Thoracic aorta (tissue), 2 donors: ENCODE results near the gene CBX1. TPM values are rescaled to one million over a fixed set of nuclear protein-coding genes. Genes with fewer than 3 reads are reported as not detected.
A peak's percentile ranks its signal among the peaks of the same experiment; 100 is the strongest.

Experiments used
- ATAC-seq: fragments of 150-250 bp; one replicate; pipeline ENCODE4 v1.8.0; 2017; ENCODE audit warnings: low read depth; ENCODE audit not compliant: insufficient number of reproducible peaks, low FRiP score
- DNase-seq: peaks from one replicate; pipeline ENCODE4 v3.0.0-alpha.2; 2020; ENCODE audit warnings: low spot score
- H3K27ac ChIP-seq, 2 donors: fragments of 200-600 bp; sonication (generic); 1 replicate in 1 of 2; 2 replicates in 1 of 2; pipeline ENCODE4 v1.5.1; 2016; ENCODE audit warnings: mild to moderate bottlenecking in 2 of 2, moderate library complexity in 2 of 2
- H3K27me3 ChIP-seq: fragments of 200-600 bp; sonication (generic); replicated peaks from 2 replicates; pipeline ENCODE4 v1.6.0; 2016; ENCODE audit warnings: mild to moderate bottlenecking; ENCODE audit not compliant: insufficient read depth
- H3K36me3 ChIP-seq: fragments of 200-600 bp; sonication (generic); one replicate; pipeline ENCODE4 v1.5.1; 2016
- H3K4me1 ChIP-seq, 2 donors: fragments of 200-600 bp; sonication (generic); 1 replicate in 1 of 2; 2 replicates in 1 of 2; pipeline versions ENCODE4 v1.5.1 to v1.6.0; 2016; ENCODE audit warnings: low read depth in 2 of 2, mild to moderate bottlenecking in 1 of 2; ENCODE audit not compliant: control insufficient read depth in 1 of 2
- H3K4me3 ChIP-seq: fragments of 200-600 bp; sonication (generic); 2 replicates; pipeline ENCODE4 v1.5.1; 2016; ENCODE audit warnings: mild to moderate bottlenecking
- H3K9me3 ChIP-seq: fragments of 200-600 bp; sonication (generic); 2 replicates; pipeline ENCODE4 v1.5.1; 2016
- total RNA-seq, 2 donors: library from RNA; depleted of rRNA; stranded (reverse); fragments of >200 nt; gene quantifications; one replicate each; pipeline versions ENCODE4 v1.1.0 to v1.2.3, GENCODE V29; 2016
- TF ChIP-seq, protein P1 (sequence below): fragments of 200-600 bp; sonication (generic); IDR thresholded peaks from one replicate; pipeline ENCODE4 v1.5.1; 2019; ENCODE audit warnings: antibody characterized with exemption

The CBX1 gene
- total RNA-seq, 2 donors from 2014 or later: 35.7 to 36.1 TPM

DNA sequence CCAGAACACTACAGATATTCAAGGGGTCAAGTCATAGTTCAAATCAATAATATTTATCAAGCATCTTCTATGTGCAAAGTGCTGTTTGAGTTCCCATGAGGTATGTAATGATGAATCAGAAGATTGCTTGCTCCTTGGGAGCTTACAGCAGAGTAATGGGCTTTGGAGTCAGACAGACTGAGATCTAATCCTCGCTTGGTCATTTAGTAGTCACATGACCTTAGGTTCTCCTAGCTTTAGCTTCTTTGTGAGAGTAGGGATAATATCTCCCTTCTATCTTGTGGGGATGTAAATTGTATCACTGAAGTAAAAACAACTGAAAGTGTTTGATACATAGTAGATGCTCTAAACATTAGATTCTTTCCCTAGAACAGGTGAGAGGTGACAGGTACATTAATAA, 36.4 kb upstream of the CBX1 start:
- Histone ChIP-seq H3K27me3 (no peaks in the 10 kb centered on the region), H3K9me3 (no peaks in the 10 kb centered on the region), H3K4me1 (no peaks in the 10 kb centered on the region), H3K4me3 (no peak overlapping the region), H3K27ac (no peak overlapping the region), H3K36me3 (no peaks in the 10 kb centered on the region)
- no peak for ATAC-seq
- TF ChIP-seq, protein P1, sequence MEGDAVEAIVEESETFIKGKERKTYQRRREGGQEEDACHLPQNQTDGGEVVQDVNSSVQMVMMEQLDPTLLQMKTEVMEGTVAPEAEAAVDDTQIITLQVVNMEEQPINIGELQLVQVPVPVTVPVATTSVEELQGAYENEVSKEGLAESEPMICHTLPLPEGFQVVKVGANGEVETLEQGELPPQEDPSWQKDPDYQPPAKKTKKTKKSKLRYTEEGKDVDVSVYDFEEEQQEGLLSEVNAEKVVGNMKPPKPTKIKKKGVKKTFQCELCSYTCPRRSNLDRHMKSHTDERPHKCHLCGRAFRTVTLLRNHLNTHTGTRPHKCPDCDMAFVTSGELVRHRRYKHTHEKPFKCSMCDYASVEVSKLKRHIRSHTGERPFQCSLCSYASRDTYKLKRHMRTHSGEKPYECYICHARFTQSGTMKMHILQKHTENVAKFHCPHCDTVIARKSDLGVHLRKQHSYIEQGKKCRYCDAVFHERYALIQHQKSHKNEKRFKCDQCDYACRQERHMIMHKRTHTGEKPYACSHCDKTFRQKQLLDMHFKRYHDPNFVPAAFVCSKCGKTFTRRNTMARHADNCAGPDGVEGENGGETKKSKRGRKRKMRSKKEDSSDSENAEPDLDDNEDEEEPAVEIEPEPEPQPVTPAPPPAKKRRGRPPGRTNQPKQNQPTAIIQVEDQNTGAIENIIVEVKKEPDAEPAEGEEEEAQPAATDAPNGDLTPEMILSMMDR: no peak
- DNase-seq: no peak

DNA sequence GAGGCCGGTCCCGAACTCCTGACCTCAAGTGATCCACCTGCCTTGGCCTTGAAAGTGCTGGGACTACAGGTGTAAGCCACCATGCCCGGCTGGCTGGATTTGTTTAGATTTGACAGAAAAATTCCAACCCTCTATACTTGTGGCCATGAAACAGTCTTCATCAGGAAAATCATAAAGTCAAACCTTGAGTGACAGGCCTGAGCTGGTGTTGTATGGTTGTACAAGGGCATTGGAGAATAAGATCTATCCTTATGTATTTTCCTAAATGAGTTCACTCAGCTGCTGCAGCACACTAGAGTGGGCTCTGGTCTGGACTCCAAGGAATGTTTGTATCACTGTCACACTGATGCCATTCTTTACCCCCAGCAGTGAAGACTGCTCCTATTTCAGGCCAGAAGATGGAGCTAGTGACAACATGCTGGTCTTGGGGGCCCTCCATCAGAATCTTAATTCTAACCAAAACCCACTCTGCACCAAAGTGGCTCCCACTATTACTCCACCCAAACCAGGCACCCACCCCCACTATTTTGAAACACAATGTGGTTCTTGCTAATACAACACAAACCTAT, 33.7 kb upstream of the CBX1 start:
- ATAC-seq (no peak), DNase-seq (no peak)
- Histone ChIP-seq H3K4me3 (no peak overlapping the region), H3K4me1 (no peaks in the 10 kb centered on the region), H3K9me3 (no peaks in the 10 kb centered on the region), H3K27me3 (no peaks in the 10 kb centered on the region), H3K27ac (no peak overlapping the region), H3K36me3 (no peaks in the 10 kb centered on the region)
- TF ChIP-seq, protein P1: no peak

DNA sequence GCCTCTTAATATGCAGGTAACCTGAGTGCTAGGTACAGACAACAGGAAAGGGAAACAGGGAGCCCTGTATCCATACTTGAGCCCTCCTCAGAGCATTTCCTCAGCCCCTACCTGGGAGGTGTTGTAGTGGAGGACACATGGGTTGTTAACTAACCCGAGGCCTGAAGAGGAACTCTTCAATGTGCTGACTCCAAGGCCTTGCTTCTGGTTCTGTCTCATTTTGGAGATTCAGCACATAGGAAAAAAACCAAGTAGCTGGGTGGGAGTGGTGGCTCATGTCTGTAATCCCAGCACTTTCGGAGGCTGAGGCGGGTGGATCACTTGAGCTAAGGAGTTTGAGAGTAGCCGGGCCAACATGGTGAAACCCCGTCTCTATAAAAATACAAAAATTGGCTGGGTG, 31.1 kb upstream of the CBX1 start:
- H3K27me3 ChIP-seq: no peaks in the 10 kb centered on the region
- no peaks in the 10 kb centered on the region for H3K36me3 ChIP-seq
- no peak overlapping the region for H3K27ac ChIP-seq
- ATAC-seq: no peak
- no peaks in the 10 kb centered on the region for H3K9me3 ChIP-seq
- TF ChIP-seq, protein P1: no peak
- no peaks in the 10 kb centered on the region for H3K4me1 ChIP-seq
- no peak for DNase-seq
- no peak overlapping the region for H3K4me3 ChIP-seq

DNA sequence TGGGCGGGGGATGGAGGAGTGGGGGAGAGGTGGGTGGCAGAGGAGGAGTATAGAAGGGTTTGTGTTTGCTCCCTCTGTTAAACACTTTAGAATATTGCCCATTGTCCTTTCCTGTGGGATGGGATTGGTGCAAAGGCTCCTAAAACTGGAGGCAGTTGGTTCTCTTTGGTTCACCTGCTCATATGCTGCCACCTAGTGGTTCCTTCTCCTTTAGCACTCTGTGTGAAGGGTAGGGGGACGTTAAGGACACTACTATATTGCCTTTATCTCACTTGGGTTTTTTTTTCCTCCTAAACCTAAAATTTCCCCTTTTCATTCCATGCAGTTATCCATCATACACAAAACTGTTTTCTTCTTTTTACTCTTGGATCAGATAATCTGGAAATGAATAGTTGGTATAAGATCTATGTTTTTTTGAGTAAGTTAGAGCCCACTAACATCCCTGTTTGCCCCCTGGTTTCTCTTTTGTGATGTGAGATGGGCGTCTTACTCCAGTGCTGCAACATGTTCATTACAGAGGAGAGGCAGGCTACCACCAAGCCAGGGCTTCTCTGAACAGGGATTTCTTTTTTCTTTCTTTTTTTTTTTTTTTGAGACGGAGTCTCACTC, 30.0 kb upstream of the CBX1 start:
- no peak overlapping the region for H3K4me3 ChIP-seq
- H3K27ac ChIP-seq: no peak overlapping the region
- H3K4me1 ChIP-seq: no peaks in the 10 kb centered on the region
- TF ChIP-seq, protein P1: peak; percentile 84
- H3K9me3 ChIP-seq: no peaks in the 10 kb centered on the region
- ATAC-seq: no peak
- DNase-seq: peak; percentile 15
- no peaks in the 10 kb centered on the region for H3K36me3 ChIP-seq
- no peaks in the 10 kb centered on the region for H3K27me3 ChIP-seq

DNA sequence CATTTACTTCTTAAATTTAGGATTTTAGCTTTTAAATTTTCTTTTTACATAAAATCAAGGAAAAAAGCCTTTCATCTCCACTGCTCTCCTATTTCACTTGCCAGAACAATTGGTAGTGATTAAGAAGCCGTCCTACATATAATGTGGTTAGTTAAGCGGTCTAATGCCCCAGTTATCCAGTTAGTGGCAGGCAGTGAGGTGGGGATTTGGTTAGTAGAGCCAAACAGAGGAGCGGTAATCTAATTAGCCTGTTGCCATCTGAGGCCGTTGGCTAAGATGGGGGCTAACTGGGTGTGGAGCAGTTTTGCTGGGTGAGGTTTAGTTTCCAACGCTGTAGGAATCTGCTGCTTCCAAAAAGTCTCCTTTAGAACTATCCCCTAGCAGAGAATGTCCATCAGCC, 28.7 kb upstream of the CBX1 start:
- Histone ChIP-seq H3K27ac (no peak overlapping the region), H3K4me1 (no peaks in the 10 kb centered on the region), H3K4me3 (no peak overlapping the region), H3K36me3 (no peaks in the 10 kb centered on the region), H3K27me3 (no peaks in the 10 kb centered on the region), H3K9me3 (no peaks in the 10 kb centered on the region)
- ATAC-seq: no peak
- DNase-seq: no peak
- TF ChIP-seq, protein P1: no peak
